Measurements from ENCODE around the gene KANSL2.
A peak's percentile ranks its signal among the peaks of the same experiment; 100 is the strongest.
"Not testable (repeated sequence)": the region's sequence is repeated elsewhere in the genome, so short reads cannot be mapped to it uniquely, and the experiment has no call there.

Gene KANSL2

GRCh38 chr12:48681710-48682532 lies at the start of gene KANSL2:
Gene KANSL2, minus strand, starts transcription at chr12:48682238. Its CDS starts 606 bp downstream, at chr12:48681632.
- DNase-seq (ENCODE audit: low read depth, low spot score) = peak; percentile 98

- DNase-seq (ENCODE audit: low read depth, low spot score) = no peak
Observed at GRCh38 chr12:48728807-48729206, 46.8 kb upstream of the KANSL2 start.

- not testable (repeated sequence) for DNase-seq (ENCODE audit: low read depth, low spot score)
Observed at GRCh38 chr12:48720737-48721136, 38.7 kb upstream of the KANSL2 start.

DNA sequence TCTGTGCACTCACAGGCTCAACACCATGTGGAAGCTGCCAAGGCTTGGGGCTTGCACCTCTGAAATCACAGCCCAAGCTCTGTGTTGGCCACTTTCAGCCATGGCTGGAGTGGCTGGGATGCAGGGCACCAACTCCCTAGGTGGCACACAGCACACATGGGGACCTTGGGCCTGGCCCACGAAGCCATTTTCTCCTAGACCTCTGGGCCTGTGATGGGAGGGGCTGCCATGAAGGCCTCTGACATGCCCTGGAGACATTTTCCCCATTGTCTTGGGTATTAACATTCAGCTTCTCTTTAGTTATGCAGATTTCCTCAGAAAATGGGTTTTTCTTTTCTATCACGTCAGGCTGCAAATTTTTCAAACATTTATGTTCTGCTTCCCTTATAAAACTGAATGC lies 38.1 kb upstream of the KANSL2 start:
- DNase-seq (ENCODE audit: low read depth, low spot score) = not testable (repeated sequence)

DNA sequence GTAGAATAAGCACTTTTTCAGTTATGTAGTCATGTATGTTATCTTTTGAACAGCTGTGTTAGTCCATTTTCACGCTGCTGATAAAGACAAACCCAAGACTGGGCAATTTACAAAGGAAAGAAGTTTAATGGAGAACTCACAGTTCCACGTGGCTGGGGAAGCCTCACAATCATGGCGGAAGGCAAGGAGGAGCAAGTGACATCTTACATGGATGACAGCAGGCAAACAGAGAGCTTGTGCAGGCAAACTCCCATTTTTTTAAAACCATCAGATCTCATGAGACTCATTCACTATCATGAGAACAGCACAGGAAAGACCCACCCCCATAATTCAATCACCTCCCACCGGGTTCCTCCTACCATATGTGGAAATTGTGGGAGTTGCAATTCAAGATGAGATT lies 37.0 kb upstream of the KANSL2 start:
- DNase-seq (ENCODE audit: low read depth, low spot score) = not testable (repeated sequence)

DNA sequence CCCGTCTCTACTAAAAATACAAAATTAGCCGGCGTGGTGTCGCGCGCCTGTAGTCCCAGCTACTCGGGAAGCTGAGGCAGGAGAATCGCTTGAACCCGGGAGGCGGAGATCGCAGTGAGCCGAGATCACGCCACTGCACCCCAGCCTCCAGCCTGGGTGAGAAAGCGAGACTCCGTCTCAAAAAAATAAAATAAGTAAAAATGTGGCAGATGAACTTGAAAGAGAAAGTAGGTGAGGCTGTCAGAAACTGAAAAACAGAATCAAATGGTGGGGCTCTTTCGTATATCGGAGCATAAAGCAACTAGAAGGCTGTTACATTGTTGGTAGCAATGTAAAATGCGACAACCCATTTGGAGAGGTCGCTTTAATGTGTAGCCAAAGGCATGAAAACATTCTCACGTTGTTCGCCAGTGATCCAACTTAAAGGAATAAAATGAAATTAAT lies 35.2 kb upstream of the KANSL2 start:
- no peak for DNase-seq (ENCODE audit: low read depth, low spot score)

- DNase-seq (ENCODE audit: low read depth, low spot score) = peak; percentile 98
Observed at GRCh38 chr12:48716493-48717251, 34.6 kb upstream of the KANSL2 start, which contains the start of gene CCNT1. Gene CCNT1, minus strand, starts transcription at chr12:48716707. Its CDS starts 32 bp downstream, at chr12:48716675.

DNA sequence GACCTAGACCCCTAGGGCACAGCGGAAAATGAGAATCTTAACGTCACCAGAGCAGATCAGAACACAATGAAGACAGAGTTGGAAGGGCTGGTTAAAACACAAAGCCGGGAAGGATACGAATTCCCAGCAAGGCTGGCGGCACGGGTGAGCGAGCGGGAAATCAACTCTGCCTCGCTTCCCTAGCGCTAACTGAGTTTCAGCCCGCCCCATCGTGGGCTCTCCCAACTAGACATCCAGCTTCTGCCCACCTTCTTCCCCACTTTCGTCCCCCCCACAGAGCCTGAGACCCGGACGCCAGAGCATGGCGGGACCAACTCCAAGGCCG lies 34.1 kb upstream of the KANSL2 start:
- DNase-seq (ENCODE audit: low read depth, low spot score) = no peak

DNA sequence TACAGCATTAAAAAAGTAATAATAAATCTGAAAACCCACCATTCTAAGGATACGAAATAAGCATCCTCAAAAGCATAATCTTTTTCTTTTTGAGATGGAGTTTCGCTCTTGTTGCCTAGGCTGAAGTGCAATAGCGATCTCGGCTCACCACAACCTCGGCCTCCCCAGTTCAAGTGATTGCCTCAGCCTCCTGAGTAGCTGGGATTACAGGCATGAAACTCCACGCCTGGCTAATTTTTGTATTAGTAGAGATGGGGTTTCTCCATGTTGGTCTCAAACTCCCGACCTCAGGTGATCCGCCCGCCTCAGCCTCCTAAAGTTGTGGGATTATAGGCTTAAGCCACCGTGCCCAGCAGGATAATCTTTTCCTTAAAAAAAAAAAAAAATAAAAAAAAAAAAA lies 30.2 kb upstream of the KANSL2 start:
- no peak for DNase-seq (ENCODE audit: low read depth, low spot score)

GRCh38 chr12:48698822-48699221 lies 16.8 kb upstream of the KANSL2 start:
- DNase-seq (ENCODE audit: low read depth, low spot score) = not testable (repeated sequence)

GRCh38 chr12:48696626-48697025 lies 14.6 kb upstream of the KANSL2 start:
- no peak for DNase-seq (ENCODE audit: low read depth, low spot score)

- DNase-seq (ENCODE audit: low read depth, low spot score) = no peak
Observed at GRCh38 chr12:48695859-48696258, 13.8 kb upstream of the KANSL2 start.

- DNase-seq (ENCODE audit: low read depth, low spot score) = no peak
Observed at GRCh38 chr12:48694038-48694437, 12.0 kb upstream of the KANSL2 start.

GRCh38 chr12:48693572-48693971 lies 11.5 kb upstream of the KANSL2 start:
- no peak for DNase-seq (ENCODE audit: low read depth, low spot score)

GRCh38 chr12:48691826-48692487 lies 9.9 kb upstream of the KANSL2 start:
- DNase-seq (ENCODE audit: low read depth, low spot score) = no peak

- DNase-seq (ENCODE audit: low read depth, low spot score) = no peak
Observed at GRCh38 chr12:48690990-48691389, 9.0 kb upstream of the KANSL2 start.

DNA sequence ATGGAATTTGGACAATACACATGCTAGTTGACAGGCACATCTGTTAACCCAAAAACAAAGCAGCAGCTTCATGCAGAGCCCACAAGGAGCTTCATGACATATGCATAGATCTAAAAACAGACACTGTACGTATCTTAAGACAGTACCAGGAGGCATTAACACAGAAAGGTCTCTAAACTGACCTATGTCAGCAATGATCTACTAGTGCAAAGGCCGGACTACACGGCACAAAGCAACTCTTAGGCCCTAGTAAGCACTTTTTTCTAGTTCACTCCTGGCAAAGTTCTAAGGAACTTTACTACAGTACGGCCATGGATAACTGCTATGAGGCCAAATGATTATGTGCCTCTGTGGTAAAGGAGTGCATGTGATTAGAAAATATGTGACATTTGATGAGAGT lies 8.4 kb upstream of the KANSL2 start:
- no peak for DNase-seq (ENCODE audit: low read depth, low spot score)

DNA sequence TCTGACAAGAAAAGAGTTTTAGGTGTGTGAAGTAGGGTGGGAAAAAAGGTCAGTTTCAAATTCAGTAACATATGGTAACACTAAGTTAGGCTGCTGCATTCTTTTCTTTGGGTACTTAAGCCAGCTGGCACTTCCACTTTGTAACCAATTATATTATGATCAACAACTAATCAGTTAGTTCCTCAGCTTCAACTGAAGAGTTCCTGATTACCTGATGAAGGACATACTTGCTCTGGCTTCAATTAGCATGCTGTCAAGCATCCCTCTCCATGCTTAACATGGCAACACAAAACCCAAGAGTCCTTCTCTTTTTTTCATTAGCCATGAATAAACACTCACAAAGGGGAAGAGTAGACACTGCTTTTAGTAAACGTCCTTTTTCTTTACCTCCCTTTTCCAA lies 6.8 kb upstream of the KANSL2 start:
- DNase-seq (ENCODE audit: low read depth, low spot score) = no peak

DNA sequence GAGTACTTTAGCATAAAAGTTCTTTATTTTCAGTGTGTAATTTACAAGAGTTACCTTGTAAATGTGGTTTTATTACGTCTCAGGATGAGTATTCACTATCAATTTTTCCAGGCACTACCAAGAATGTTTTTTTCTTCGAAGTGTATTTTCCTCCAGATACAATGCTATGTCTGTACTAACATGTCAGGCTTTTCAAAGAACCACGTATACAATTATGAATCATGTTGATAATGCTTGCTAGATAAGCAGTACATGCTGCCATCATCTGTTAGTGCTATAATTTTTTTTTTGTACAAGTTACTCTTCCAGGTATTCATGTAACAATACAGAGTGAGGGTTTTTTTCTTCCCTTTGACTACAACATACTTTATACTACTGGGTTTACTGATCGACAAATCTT lies 5.6 kb upstream of the KANSL2 start:
- no peak for DNase-seq (ENCODE audit: low read depth, low spot score)

DNA sequence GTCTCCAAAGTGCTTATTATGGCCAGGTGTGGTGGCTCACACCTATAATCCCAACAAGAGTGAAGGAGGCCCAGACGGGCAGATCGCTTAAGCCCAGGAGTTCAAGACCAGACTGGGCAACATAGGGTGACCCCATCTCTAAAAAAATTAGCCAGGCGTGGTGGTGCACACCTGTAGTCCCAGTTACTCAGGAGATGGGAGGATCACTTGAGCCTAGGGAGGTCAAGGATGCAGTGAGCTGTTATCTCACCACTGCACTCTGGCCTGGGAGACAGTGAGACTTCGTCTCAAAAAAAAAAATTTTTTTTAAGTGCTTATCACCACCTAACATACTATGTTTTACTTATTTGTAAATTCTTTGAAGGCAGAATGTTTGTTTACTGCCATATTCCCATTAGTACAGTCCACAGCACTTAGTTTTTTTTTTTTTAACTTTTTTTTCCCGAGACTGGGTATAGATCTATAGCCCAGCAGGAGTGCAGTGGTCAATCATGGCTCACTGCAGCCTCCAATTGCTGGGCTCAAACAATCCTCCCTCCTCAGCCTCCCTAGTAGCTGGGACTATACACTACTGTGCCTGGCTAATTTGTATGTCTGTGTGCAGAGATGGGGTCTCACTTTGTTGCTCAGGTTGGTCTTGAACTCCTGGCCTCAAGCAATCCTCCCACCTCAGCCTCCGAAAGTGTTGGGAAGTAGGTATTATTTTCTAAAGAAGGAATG lies 4.7 kb upstream of the KANSL2 start:
- no peak for DNase-seq (ENCODE audit: low read depth, low spot score)

DNA sequence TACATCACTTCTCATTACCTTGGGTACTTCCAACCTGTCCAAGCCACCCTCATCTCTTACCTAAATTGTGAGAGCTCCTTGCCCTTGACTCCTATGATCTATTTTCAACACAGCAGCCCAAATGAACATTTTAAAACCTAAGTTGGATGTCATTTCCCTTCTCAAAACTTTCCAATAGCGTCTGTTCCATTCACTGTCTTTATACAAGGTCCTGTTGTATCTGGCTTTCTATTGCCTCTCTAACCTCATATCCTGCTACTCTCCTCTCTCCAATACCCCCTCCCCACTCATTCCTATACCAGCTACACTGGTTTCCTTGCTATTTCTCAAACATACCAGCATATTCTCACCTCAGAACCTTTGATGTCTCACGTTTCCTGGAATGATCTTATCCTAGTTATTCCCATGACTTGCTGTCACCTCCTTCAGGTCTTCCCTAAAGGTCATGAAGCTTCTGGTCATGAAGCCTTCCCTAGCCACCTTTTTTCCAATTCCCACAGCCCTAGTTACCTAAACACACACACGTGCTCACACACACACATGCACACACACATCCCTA lies 4.1 kb upstream of the KANSL2 start:
- DNase-seq (ENCODE audit: low read depth, low spot score) = no peak

All from activated CD4-positive, CD25-positive, alpha-beta regulatory T cell treated with anti-CD3 and anti-CD28 coated beads, Interleukin-2, amount 50 U/mL, for 16 hours (primary cell).